AG09309 (cell line): Measurements from ENCODE around the gene GADD45B.

Experiments used
- DNase-seq: peaks from one replicate; pipeline ENCODE4 v3.0.0-alpha.2; 2010; ENCODE audit warnings: low read depth
- H3K4me3 ChIP-seq: 2 replicates; pipeline ENCODE4 v1.5.1; 2011; ENCODE audit warnings: mild to moderate bottlenecking, low read depth, low read length, moderate library complexity; ENCODE audit not compliant: control insufficient read depth
- TF ChIP-seq, protein P1 (sequence below): IDR thresholded peaks from 2 replicates; pipeline ENCODE4 v1.5.1; 2011; ENCODE audit warnings: mild to moderate bottlenecking, low read depth, low read length, inconsistent platforms; ENCODE audit not compliant: insufficient read depth, control insufficient read depth; ENCODE audit errors: missing control alignments

The GADD45B gene

DNA sequence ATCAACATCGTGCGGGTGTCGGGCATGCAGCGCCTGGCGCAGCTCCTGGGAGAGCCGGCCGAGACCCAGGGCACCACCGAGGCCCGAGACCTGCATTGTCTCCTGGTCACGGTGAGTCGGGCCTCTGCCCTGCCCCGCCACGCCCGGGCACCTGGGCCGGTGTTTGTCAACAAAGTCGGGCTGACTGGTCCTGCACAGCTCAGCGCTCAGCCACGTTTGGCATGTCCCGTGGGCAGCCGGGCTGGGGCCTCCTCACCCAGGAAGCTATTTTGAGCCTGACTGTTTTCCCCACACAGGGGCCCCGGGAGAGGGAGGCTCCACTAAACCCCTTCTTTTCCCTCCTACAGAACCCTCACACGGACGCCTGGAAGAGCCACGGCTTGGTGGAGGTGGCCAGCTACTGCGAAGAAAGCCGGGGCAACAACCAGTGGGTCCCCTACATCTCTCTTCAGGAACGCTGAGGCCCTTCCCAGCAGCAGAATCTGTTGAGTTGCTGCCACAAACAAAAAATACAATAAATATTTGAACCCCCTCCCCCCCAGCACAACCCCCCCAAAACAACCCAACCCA lies 1.3 kb downstream of the GADD45B start:
- TF ChIP-seq, protein P1, sequence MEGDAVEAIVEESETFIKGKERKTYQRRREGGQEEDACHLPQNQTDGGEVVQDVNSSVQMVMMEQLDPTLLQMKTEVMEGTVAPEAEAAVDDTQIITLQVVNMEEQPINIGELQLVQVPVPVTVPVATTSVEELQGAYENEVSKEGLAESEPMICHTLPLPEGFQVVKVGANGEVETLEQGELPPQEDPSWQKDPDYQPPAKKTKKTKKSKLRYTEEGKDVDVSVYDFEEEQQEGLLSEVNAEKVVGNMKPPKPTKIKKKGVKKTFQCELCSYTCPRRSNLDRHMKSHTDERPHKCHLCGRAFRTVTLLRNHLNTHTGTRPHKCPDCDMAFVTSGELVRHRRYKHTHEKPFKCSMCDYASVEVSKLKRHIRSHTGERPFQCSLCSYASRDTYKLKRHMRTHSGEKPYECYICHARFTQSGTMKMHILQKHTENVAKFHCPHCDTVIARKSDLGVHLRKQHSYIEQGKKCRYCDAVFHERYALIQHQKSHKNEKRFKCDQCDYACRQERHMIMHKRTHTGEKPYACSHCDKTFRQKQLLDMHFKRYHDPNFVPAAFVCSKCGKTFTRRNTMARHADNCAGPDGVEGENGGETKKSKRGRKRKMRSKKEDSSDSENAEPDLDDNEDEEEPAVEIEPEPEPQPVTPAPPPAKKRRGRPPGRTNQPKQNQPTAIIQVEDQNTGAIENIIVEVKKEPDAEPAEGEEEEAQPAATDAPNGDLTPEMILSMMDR, result peak; percentile 4

GRCh38 chr19:2477732-2478191 lies 1.8 kb downstream of the GADD45B start:
- no peak for DNase-seq
- TF ChIP-seq, protein P1, result no peak

More for the DNA sequence above, 1.3 kb downstream of the GADD45B start:
- no peak for DNase-seq
- peak overlapping the region; percentile 99 for H3K4me3 ChIP-seq

GRCh38 chr19:2478278-2478755 lies 2.4 kb downstream of the GADD45B start:
- no peak for DNase-seq
- TF ChIP-seq, protein P1, result peak; percentile 29
- H3K4me3 ChIP-seq, result peak overlapping the region; percentile 99

More at GRCh38 chr19:2477732-2478191, 1.8 kb downstream of the GADD45B start:
- peak overlapping the region; percentile 99 for H3K4me3 ChIP-seq

DNA sequence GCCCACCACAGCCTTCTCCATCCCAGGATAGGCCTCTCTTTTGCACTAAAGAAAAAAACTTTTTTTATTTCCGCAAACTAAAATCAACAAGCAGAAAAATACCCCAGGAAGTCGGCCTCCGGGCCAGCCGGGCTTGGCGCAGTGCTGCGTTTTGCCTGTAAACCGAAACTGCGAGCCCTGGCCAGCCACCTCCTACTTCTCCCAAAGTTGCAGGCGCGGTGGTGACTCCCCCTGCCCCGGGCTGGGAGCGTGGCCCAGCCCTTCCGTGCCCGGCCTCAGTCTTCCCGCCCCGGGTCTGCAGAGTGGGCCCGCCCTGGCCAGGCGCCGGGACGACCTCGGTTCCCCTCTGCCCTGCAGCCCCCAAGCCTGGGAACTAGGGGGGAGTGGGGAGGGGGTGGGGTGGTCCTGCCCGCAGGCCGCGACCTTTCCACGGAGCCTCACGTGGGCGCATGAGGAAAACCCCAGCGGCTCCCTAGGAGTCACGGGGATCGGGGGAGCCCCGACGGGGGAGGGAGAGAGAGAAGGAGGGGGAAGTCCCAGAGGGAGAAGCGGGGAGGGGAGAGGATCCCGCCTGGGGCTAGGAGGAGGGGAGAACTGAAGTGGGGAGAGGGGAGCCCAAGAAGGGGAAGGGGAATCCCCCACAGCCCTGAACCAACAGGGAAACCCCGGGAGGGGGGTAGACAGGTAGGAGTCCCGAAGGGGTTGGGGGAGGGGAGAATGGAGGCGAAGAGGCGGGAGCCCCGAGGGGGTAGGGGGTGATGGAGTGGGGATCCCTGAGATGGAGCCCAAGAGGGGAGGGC lies 3.0 kb downstream of the GADD45B start:
- DNase-seq, result no peak
- TF ChIP-seq, protein P1, result no peak
- peak overlapping the region; percentile 99 for H3K4me3 ChIP-seq

DNA sequence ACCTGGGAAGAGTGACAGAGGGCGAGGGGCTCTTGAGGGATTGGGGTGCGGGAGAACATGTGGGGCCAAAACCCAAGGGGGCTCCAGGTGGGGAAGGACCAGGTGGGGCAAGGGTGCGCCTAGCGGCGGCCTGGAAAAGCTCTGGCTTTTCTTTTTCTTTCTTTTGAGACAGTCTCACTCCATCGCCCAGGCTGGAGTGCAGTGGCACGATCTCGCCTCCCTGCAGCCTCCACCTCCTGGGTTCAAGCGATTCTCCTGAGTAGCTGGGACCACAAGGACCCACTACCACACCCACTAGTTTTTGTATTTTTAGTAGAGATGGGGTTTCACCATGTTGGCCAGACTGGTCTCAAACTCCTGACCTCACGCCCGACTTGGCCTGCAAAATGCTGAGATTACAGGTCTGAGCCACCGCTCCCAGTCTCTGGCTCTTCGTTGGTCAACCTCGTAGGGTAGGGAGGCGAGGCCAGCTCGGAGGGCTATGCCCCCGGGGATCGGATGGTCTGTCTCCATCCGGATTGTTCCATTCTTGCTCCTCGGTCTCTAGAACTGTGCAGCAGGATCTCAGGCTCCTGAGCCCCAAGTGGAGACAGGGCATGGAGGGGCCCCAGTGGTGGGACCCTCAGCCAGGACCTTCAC lies 3.7 kb downstream of the GADD45B start:
- TF ChIP-seq, protein P1, result peak; percentile 21
- peak overlapping the region; percentile 99; the same call in 1 of the 2 replicates for H3K4me3 ChIP-seq
- DNase-seq, result no peak

GRCh38 chr19:2481466-2481865 lies 5.5 kb downstream of the GADD45B start:
- no peak overlapping the region for H3K4me3 ChIP-seq
- TF ChIP-seq, protein P1, result no peak
- DNase-seq, result no peak
